ENCODE results near the gene ANKRD50. TPM values are rescaled to one million over a fixed set of nuclear protein-coding genes. Genes with fewer than 3 reads are reported as not detected.

The ANKRD50 gene, protein sequence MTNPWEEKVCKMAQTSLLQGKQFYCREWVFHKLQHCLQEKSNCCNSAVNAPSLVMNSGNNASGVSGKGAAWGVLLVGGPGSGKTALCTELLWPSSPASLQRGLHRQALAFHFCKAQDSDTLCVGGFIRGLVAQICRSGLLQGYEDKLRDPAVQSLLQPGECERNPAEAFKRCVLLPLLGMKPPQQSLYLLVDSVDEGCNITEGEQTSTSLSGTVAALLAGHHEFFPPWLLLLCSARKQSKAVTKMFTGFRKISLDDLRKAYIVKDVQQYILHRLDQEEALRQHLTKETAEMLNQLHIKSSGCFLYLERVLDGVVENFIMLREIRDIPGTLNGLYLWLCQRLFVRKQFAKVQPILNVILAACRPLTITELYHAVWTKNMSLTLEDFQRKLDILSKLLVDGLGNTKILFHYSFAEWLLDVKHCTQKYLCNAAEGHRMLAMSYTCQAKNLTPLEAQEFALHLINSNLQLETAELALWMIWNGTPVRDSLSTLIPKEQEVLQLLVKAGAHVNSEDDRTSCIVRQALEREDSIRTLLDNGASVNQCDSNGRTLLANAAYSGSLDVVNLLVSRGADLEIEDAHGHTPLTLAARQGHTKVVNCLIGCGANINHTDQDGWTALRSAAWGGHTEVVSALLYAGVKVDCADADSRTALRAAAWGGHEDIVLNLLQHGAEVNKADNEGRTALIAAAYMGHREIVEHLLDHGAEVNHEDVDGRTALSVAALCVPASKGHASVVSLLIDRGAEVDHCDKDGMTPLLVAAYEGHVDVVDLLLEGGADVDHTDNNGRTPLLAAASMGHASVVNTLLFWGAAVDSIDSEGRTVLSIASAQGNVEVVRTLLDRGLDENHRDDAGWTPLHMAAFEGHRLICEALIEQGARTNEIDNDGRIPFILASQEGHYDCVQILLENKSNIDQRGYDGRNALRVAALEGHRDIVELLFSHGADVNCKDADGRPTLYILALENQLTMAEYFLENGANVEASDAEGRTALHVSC (N-terminal part only)
- 114 TPM for total RNA-seq

DNA sequence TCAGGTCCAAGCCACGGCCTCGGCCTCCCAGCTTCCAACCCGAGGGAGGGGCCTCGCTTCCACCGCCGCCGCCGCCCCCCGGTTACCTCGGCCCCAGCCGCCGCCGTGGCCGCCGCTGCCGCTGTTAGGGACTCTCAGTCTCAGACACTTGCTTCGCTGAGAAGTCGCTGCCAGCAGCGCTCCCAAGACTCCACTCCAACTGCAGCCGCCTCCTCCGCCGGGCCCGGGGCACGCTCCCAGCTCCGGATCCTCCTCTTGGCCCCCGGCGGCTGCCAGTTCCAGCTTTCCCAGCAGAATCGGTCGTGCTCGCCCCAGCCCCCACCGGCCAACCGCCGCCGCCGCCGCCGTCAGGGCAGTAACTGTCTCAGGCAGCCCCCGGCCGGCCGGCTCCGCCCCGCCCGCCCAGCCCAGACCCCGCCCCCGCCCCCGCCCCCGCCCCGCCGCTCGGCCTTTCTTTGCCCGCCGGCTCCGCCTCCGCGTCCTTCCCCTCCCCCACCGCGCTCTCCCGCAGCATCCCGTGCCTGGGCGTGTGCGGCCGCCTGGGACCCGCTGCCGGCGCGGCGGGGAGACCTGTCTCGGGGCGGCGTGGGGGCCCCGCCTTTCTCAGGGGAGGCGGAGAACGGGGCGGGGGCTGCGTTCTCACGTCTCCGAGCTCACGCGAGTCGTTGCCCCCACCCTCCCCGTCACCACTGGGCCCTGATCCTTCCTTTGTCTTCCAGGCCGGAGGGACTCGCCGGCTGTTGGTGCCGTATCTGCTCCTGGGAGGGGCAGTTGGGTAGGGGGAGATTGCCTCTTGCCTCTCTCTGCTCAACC, at the start of gene ANKRD50:
Gene ANKRD50, minus strand, starts transcription at position 361 of the 813 bp plus-strand sequence. CDS start 2,221 bp downstream, outside the sequence.
- peak; percentile 93 for DNase-seq

DNA sequence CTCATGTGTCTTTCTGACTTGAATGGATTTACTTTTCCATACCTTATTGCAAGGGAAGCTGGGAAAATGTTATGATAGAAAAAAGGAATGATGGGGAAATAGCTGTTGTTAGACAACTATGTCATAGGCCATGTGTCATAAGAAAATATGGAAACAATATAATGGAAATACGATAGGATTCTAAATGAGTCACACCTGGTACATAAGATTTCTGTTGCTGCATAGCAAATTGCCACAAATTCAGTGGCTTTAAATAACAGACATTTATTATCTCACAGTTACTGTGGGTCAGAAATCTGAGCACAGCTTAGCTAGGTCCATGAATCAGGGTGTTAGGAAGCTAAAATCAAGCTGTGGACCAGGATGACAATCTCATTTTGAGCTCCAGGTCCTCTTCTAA, 44.6 kb upstream of the ANKRD50 start:
- DNase-seq = no peak

DNA sequence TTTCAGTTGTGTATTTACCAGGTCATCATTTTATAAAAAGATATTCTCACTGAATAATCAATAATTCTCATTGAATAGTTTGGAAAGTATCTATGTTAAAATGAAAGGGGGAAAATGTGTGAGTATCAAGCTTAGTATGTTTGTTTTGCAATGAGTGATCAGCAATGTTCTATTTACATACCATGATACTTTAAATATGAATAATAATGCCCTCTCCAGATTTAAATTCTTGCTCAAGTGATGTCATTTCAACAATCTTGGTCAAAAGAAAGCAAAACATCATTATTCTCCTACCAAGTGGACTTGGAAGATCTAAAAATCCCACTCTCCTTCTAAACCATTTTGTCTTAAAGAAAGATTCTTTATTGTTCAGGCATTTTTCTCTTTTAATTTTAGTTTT, 42.1 kb upstream of the ANKRD50 start:
- DNase-seq = no peak

DNA sequence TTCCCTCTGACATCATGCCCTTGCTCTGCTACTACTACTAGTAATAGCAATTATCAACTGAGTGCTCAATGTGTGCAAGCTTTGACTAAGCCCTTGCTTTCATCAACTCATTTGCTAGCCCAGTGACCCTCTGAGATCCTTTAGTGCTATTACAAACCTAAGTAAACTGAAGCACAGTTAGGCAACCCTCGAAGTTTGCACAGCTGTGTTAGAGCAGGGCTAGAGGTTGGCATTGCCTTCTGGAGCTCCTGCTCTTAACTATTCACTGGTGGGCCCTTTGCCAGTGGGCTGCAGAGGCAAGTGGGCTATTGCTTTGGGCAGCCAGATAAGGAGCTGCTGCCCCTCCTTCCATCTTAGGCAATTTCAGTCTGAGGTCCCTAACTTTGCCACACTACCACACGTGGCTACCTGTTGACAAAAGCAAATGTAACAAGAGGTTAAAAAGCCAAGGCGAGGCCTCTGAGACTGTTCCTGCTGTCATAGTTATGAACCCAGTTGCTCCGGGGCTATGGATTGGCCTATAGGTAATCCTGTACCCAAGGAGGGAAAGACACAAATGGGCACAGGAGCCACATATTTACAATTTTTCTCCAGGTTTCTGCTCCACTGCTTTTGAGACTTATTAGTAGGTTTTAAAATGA, 41.5 kb upstream of the ANKRD50 start:
- no peak for DNase-seq

DNA sequence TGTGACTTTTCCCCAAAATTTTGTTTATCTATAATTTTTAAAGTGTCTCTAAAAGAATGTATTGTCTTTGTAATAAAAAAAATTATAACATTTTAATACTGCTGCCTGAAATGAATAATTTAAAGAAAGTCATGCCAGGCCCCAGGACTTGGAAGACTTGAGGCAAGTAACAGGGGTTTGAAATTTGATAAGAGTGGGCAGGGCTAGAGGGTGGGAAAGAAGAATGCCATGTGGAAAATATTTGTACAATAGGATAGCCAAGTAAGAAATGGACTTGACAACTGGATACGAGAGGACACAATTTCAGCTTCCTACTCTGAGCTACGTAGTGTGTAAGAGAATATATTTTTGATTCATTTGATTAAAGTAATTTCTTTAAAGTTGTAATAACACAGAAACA, 36.9 kb upstream of the ANKRD50 start:
- DNase-seq = no peak

DNA sequence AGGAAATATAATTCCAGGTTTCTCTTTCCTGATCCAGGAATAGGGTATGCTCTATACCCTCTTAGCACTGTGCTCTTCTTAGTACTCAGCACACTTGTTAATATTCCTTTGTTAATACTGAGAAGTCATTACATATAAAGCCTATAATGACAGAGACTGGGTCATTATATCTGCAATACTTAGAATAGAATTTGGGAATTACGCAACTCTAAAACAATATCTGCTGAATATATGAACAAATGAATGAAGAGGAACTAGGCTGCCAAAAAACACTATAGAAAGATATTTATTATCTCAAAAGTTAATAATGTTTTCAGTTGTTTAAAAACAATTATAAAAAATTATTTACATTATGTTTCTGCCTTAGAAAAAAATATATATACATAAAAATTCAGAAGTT, 36.4 kb upstream of the ANKRD50 start:
- DNase-seq = no peak

DNA sequence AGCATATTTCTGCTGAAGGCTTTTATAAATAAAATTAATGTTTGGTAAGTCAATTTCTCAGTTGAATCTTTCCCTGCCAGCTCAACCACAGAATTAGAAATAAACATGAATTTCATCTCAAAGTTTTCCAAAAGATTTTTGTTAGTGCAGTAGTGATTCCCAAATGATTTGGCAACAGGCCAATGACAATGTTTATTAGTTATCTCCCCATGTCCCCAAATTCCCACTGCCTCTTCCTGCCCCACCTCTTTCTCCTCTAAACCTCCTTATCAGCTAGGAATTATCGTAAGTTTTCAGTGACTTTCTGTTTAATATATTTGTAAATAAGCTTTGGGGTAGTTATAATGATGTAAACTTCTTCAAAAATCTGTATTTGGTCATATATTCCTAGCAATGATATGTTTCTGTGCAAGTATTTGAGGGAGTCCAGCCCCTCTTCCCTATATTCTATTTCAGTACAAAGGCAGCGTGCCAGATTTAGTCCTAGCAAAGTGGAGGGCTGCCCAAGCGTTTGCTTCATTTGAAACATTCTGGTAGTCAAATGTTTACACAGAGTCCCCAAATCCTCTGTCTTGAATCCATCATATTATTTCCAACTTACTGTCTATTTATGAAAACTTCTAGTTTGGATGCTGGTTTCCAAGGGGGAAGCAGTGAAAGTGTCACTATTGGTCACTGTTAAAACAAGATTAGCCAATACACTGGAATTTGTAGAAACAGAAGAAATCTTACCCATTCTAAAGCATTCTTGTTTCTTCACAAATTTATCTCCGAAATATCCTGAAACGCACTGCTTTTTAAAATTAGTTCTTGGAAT, 33.7 kb upstream of the ANKRD50 start:
- no peak for DNase-seq

DNA sequence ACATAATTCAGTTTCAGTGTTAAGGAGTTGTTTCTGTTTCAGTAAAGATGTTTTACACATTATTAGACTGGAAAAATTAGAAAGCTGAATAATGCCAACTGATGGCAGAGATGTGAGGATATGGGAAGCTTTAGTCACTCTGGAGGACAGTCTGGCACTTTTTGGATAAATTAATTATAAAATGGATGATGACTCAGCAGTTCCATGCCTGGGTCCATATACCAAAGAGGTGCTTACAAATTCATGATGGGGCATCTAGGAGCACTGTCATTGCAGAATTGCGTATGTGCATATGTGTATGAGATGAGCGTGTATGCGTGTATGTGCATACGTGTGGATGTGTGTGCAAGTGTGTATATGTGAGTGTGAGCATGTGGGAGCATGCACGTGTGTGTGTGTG, 31.2 kb upstream of the ANKRD50 start:
- no peak for DNase-seq

DNA sequence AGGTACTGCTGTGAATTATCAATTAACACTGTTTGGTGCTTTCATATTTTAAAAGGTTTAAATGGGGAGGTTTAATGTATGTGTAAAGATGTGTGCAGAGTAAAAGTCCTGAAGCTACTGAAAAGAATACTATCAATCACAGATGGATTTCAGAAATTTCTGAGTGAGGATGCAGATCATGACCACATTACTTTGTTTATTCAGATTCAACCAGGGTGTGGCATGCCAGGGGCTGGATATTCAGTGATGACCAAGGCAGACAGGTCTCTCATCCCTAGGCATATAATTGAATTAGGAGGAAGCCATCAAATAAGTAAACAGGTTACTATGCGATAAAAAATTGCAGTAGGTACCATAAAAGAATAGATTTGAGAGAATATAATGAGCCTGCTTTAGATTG, 28.0 kb upstream of the ANKRD50 start:
- no peak for DNase-seq

DNA sequence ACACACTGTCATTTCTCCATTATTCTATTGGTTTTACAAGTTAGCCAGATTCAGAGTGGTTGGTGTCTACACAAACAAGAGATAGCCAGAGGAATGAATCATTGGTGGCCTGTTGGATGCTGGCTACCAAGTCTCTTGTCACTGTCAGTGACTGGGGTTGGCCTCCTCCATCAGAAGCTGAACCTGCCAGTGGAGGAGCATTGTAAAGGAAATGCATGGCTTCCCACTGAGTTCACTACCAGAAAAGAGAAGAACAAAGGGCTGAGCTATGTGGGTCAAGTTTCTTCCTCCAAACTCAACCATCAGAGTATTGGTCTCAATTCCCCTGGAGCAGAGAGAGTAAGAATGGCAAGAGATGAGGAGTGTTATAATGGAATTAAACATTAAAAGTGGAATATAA, 26.5 kb upstream of the ANKRD50 start:
- DNase-seq = no peak

DNA sequence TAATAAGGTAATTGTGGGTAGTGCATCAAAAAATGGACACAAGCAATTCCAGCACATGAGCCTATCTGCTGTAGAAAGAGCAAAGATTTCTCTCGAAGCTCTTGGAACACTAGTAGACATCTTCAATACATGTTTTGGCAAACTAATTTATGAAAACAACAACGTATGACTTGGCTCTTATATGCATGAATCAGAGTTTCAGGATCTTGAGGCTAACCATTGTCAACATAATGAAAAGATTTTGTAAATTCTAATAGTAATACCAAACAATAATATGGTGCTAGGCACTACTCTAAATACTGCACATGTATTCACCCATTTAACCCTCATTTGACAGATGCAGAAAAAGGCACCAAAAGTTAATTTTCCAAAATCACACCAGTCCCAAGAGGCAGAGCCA, 25.1 kb upstream of the ANKRD50 start:
- no peak for DNase-seq

DNA sequence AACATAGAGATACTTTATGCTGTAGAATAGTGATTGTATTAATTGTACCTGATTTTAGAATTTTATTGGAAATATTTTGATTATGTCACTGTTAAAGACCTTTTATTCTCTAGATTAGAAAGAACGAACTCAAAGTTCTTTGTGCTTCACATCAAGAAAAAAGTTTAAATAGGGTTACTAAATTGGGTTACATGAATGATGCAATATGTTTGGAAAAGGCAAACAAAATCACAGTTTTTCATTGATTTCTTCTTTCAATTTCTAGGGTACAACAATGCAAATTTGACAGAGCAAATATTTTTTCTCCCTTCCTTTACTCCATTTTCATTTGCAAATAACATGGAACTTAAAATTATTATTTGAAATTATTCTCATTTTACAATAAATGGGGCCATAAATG, 24.0 kb upstream of the ANKRD50 start:
- no peak for DNase-seq

DNA sequence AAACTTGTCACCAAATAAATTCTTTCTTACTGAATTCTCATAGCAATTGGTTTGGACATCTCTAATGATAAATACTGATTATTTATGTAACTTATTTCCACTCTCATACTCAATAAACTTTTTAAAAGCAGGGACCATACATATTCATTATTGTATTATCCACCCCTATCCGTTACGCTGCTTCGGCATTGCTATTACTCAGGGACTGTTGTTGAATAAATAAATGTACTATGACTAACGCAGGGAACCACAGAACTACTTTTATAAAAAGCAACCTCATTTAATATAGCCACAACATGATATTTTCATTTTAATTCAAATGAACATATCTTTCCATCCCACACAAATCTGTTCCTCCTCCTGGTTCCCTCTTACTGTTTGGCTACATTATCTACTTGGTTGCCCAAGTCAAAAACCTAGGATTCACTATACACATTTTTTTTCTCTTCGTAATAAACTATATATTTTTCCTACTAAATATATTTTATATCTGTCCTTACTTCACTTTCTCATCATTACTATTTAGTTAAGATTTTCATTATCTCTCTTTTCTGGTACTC, 14.9 kb upstream of the ANKRD50 start:
- no peak for DNase-seq

DNA sequence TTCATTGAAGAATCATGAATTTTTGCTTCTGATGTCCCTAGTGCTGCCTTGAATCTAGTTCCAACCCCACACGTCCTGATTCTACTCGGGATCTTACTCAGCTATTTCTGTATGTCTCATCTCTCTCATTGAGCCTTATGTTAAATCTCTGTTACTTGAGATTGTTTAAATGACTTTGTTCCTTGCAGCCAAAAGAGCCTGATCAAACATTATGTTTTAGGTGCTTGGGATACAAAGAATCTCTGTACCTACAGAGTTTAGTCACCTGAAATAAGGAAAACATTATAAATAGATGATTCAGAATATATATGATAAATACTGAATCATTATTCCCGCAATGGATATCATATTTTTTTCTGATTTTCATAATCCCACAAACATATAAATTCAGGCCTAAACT, 13.7 kb upstream of the ANKRD50 start:
- DNase-seq = no peak

DNA sequence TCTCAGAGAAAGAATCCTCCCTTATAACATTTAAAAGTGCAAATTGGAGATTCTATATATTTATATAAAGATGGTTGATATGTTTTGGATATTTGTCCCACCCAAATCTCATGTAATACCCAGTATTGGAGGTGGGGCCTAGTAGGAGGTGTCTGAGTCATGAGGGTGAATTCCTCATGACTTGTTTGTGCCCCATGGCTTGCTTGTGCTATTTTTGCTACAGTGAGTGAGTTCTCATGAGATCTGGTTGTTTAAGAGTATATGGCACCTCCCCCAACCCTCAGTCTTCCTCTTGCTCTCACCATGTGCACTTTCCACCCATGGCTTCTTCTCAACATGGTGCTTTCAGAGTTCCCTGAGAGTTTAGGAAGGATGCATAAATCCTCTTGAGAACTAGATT, 9.5 kb upstream of the ANKRD50 start:
- no peak for DNase-seq

DNA sequence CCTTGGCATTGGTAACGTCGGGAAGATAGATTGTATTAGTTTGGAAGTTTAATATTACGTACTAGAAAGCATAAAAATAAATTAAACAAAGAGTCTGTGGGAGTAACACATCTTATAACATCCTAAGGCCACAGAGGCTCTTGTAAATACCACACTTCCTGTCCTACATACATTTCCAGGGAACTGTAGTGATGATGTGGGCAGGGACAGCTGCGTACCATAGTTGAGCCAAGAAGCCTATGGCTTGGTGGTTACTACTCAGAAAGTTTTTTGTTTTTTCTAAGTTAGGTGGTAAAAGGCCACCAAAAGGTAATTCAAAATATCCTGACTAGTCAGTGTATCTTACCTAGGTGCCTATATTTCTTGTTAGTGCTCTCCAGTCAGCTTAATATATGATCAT, 4.6 kb upstream of the ANKRD50 start:
- no peak for DNase-seq

DNA sequence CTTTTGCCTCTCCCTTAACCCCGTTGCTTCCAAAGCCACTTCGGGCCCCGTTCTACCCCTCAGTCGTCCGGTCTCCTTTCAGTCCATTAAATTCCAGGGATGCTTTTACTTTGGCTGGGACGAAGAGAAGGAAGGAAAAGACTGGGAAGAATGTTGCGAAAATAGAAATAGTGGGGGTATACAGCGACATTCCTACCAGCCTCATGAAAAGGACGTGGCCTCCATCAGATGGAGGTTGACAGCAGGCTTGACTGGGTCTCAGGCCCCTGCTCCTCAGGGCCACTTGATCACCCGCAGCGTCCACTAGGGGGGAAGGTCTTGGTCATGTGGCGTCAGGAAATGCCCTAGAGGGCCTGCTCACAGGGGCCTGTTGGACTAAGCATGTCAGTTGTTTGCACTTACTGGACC, 657 bp upstream of the ANKRD50 start:
- peak; percentile 57 for DNase-seq

DNA sequence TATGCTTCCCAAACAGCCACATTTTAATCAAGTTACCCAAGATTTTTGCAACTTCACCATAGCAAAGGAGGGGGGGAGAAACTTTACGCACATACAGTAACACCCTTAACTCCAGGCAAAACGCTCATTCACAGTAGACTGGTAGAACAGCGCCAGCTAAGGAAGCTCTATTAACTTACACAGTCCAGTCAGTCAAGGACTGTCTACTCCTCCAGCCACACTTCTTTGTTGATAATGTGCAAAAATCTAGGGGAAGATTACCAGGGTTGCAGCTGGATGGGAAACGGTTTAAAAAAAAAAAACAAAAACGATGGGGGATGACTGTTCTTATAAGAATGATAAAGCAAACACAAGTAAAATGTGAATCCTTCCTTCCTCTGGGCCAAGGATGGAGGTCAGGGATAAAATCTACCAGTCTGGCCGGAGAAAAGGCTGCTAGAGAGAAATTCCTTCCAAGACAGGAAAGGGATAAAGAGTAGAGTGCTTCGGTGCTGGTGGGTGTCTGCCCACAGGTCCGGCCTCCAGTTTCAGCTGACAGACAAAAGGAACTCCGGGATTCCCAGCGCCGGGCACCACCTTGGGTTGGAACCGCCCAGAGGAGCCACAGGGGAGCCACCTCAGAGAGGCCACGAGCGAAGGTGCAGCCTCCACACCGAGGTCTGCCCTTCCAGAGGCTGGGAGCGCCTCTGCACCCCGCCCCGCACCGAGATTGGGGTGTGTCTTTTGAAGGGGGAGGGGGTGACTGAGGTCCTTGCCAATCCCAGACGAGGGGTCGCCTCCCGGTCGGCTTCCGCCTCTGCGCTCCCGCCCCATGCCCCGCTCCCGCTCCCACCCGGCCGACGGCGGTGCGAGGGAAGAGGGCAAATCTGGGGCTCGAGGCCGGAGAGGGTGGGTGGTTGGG, 811 bp downstream of the ANKRD50 start:
- peak; percentile 28 for DNase-seq

DNA sequence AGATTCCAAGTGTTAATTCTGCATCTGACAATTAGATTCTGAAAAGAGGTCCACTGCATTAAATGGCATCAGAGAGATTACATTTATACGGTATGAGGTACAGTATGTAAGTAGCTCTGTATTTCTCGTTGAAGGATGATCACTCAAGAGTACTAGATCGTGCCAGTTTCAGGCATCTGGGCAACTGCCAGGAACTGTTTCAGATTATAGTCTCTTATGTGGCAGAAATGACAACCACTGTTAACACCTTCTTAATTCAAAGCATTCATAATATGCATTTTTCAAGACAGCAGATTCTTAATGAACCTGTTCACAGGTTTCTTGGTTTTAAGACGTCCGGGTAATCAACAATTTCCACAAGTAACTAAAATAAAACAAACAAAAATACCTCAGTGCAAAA, 1.6 kb downstream of the ANKRD50 start:
- DNase-seq = no peak

All from occipital lobe (tissue), 2 donors.